HG03521 (cell line): ENCODE data around the gene UNC5B.
"Not testable (repeated sequence)": the region's sequence is repeated elsewhere in the genome, so short reads cannot be mapped to it uniquely, and the experiment has no call there.

ENCODE experiments used
- ATAC-seq: cut with Tn5 transposase; IDR thresholded peaks from one replicate; pipeline ENCODE4 v1.9.1; 2021; ENCODE audit warnings: mild to moderate bottlenecking, moderate library complexity; ENCODE audit not compliant: unreplicated experiment

The UNC5B gene

GRCh38 chr10:71266147-71266917 lies 54.0 kb downstream of the UNC5B start:
- no peak for ATAC-seq

GRCh38 chr10:71266918-71267442 lies 54.6 kb downstream of the UNC5B start:
- ATAC-seq = no peak

GRCh38 chr10:71267508-71268240 lies 55.3 kb downstream of the UNC5B start:
- no peak for ATAC-seq

GRCh38 chr10:71268247-71268691 lies 55.9 kb downstream of the UNC5B start:
- ATAC-seq = no peak

- no peak for ATAC-seq
Measured at GRCh38 chr10:71268758-71269157, 56.4 kb downstream of the UNC5B start.

GRCh38 chr10:71269301-71270288 lies 57.2 kb downstream of the UNC5B start:
- ATAC-seq = no peak

- no peak for ATAC-seq
Measured at GRCh38 chr10:71270301-71271220, 58.2 kb downstream of the UNC5B start.

- no peak for ATAC-seq
Measured at GRCh38 chr10:71271662-71272055, 59.3 kb downstream of the UNC5B start.

GRCh38 chr10:71272056-71272771 lies 59.8 kb downstream of the UNC5B start:
- no peak for ATAC-seq

GRCh38 chr10:71272974-71273373 lies 60.6 kb downstream of the UNC5B start:
- ATAC-seq = not testable (repeated sequence)

GRCh38 chr10:71273506-71273905 lies 61.1 kb downstream of the UNC5B start:
- ATAC-seq = no peak

GRCh38 chr10:71274901-71275796 lies 62.8 kb downstream of the UNC5B start:
- ATAC-seq = no peak

GRCh38 chr10:71276873-71277272 lies 64.5 kb downstream of the UNC5B start:
- ATAC-seq = no peak

- ATAC-seq = no peak
Measured at GRCh38 chr10:71277914-71278665, 65.7 kb downstream of the UNC5B start.

- ATAC-seq = no peak
Measured at GRCh38 chr10:71278691-71279588, 66.6 kb downstream of the UNC5B start.

- ATAC-seq = no peak
Measured at GRCh38 chr10:71279590-71280170, 67.3 kb downstream of the UNC5B start.
